Thymus (tissue), 11 donors: ENCODE data around the gene KCNF1. TPM values are rescaled to one million over a fixed set of nuclear protein-coding genes. Genes with fewer than 3 reads are reported as not detected.

ENCODE experiments used
- DNase-seq, 9 donors: peaks; one replicate each; pipeline ENCODE4 v3.0.0-alpha.2; 2013; ENCODE audit warnings: low spot score in 9 of 9, low read depth in 6 of 9, missing footprints in 1 of 9
- H3K27ac ChIP-seq, 2 donors: one replicate each; pipeline ENCODE4 v1.5.1; 2013; ENCODE audit warnings: control low read depth in 1 of 2, low read depth in 1 of 2, low read length in 1 of 2, mild to moderate bottlenecking in 1 of 2, moderate library complexity in 1 of 2
- H3K27me3 ChIP-seq, 2 donors: one replicate each; pipeline ENCODE4 v1.5.1; 2013; ENCODE audit warnings: low read length in 1 of 2; ENCODE audit not compliant: control insufficient read depth in 2 of 2, insufficient read depth in 1 of 2
- H3K36me3 ChIP-seq, 2 donors: one replicate each; pipeline ENCODE4 v1.5.1; 2013; ENCODE audit warnings: low read length in 1 of 2, mild to moderate bottlenecking in 1 of 2, moderate library complexity in 1 of 2; ENCODE audit not compliant: control insufficient read depth in 2 of 2, insufficient read depth in 2 of 2
- H3K4me1 ChIP-seq, 2 donors: one replicate each; pipeline ENCODE4 v1.5.1; 2013; ENCODE audit warnings: low read length in 2 of 2; ENCODE audit not compliant: control insufficient read depth in 2 of 2, insufficient read depth in 2 of 2
- H3K4me3 ChIP-seq, 2 donors: one replicate each; pipeline ENCODE4 v1.5.1; 2013; ENCODE audit warnings: low read length in 2 of 2, control low read depth in 1 of 2, mild to moderate bottlenecking in 1 of 2
- H3K9me3 ChIP-seq, 2 donors: one replicate each; pipeline ENCODE4 v1.5.1; 2013; ENCODE audit warnings: low read length in 1 of 2, mild to moderate bottlenecking in 1 of 2; ENCODE audit not compliant: control insufficient read depth in 2 of 2, insufficient read depth in 1 of 2
- WGBS: extraction: QIAGEN DNeasy Blood & Tissue Kit; methylation state at CpG from one replicate; pipeline ENCODE4 v1.1.7; 2013; 5-methylcytosine and 5-hydroxymethylcytosine counted together
- polyA plus RNA-seq: library from polyadenylated mRNA; stranded (reverse); fragments of 200-250 nt; gene quantifications from one replicate; pipeline ENCODE4 v1.2.3, GENCODE V29; 2013
- total RNA-seq: library from RNA; stranded (reverse); fragments of 120-200 nt; gene quantifications from one replicate; pipeline ENCODE4 v1.2.4, GENCODE V29; 2013
- donor health status: healthy.

Gene KCNF1
- total and polyA plus RNA-seq, 2 donors = 0.52 to 0.57 TPM

- no peak overlapping the region for H3K27ac ChIP-seq
- WGBS = 76% methylated on average over 4 of the region's 4 CpGs
These were observed 17.3 kb upstream of the KCNF1 start for GRCh38 chr2:10894264-10894935.

GRCh38 chr2:10895231-10895630 lies 16.5 kb upstream of the KCNF1 start:
- Histone ChIP-seq H3K27me3 (peaks cover 0 to 17% of the 10 kb centered on the region in 2 donors), H3K9me3 (no peaks in the 10 kb centered on the region), H3K36me3 (no peaks in the 10 kb centered on the region), H3K27ac (no peak overlapping the region), H3K4me1 (no peaks in the 10 kb centered on the region), H3K4me3 (no peak overlapping the region)
- 90% methylated on average over 2 of the region's 2 CpGs for WGBS
- DNase-seq = no peak

More at GRCh38 chr2:10894264-10894935, 17.3 kb upstream of the KCNF1 start:
- Histone ChIP-seq H3K4me1 (no peaks in the 10 kb centered on the region), H3K27me3 (peaks cover 0 to 20% of the 10 kb centered on the region in 2 donors), H3K4me3 (no peak overlapping the region), H3K36me3 (no peaks in the 10 kb centered on the region), H3K9me3 (no peaks in the 10 kb centered on the region)
- DNase-seq = no peak

- Histone ChIP-seq H3K36me3 (no peaks in the 10 kb centered on the region), H3K4me1 (no peaks in the 10 kb centered on the region), H3K4me3 (no peak overlapping the region), H3K9me3 (no peaks in the 10 kb centered on the region), H3K27me3 (peaks cover 0 to 9% of the 10 kb centered on the region in 2 donors), H3K27ac (no peak overlapping the region)
- WGBS = 84% methylated on average over 4 of the region's 4 CpGs
- no peak for DNase-seq
These were observed 13.8 kb upstream of the KCNF1 start for GRCh38 chr2:10897956-10898355.

- H3K36me3 ChIP-seq = no peaks in the 10 kb centered on the region
These were observed 11.3 kb upstream of the KCNF1 start for GRCh38 chr2:10900216-10901109.

GRCh38 chr2:10901160-10901939 lies 10.4 kb upstream of the KCNF1 start:
- Histone ChIP-seq H3K27me3 (peaks cover 0 to 3% of the 10 kb centered on the region in 2 donors), H3K36me3 (no peaks in the 10 kb centered on the region), H3K27ac (no peak overlapping the region), H3K4me1 (no peaks in the 10 kb centered on the region), H3K4me3 (no peak overlapping the region), H3K9me3 (no peaks in the 10 kb centered on the region)
- WGBS = 77% methylated on average over 12 of the region's 12 CpGs
- DNase-seq = no peak

More at GRCh38 chr2:10900216-10901109, 11.3 kb upstream of the KCNF1 start:
- no peak for DNase-seq
- no peak overlapping the region for H3K27ac ChIP-seq
- 97% methylated on average over 10 of the region's 10 CpGs for WGBS
- H3K4me1 ChIP-seq = no peaks in the 10 kb centered on the region
- no peaks in the 10 kb centered on the region for H3K9me3 ChIP-seq
- no peak overlapping the region for H3K4me3 ChIP-seq
- H3K27me3 ChIP-seq = peaks cover 0 to 5% of the 10 kb centered on the region in 2 donors

- 90% methylated on average over 1 of the region's 2 CpGs for WGBS
- Histone ChIP-seq H3K9me3 (peaks cover 0 to 8% of the 10 kb centered on the region in 2 donors), H3K36me3 (no peaks in the 10 kb centered on the region), H3K27me3 (peaks cover 0 to 3% of the 10 kb centered on the region in 2 donors), H3K4me3 (no peak overlapping the region), H3K4me1 (no peaks in the 10 kb centered on the region), H3K27ac (no peak overlapping the region)
- no peak for DNase-seq
These were observed 7.9 kb upstream of the KCNF1 start for GRCh38 chr2:10903861-10904210.

GRCh38 chr2:10904455-10904854 lies 7.3 kb upstream of the KCNF1 start:
- no peak for DNase-seq
- H3K4me3 ChIP-seq = no peak overlapping the region
- H3K27me3 ChIP-seq = peaks cover 0 to 8% of the 10 kb centered on the region in 2 donors
- H3K4me1 ChIP-seq = no peaks in the 10 kb centered on the region
- WGBS = 92% methylated on average over 6 of the region's 6 CpGs
- no peak overlapping the region for H3K27ac ChIP-seq
- H3K36me3 ChIP-seq = no peaks in the 10 kb centered on the region
- H3K9me3 ChIP-seq = peaks cover 0 to 8% of the 10 kb centered on the region in 2 donors

- Histone ChIP-seq H3K27me3 (peaks cover 5 to 16% of the 10 kb centered on the region in 2 donors), H3K9me3 (peaks cover 0 to 8% of the 10 kb centered on the region in 2 donors), H3K4me1 (no peaks in the 10 kb centered on the region), H3K4me3 (no peak overlapping the region), H3K36me3 (no peaks in the 10 kb centered on the region), H3K27ac (no peak overlapping the region)
- DNase-seq = no peak
- 94% methylated on average over 9 of the region's 9 CpGs for WGBS
These were observed 6.5 kb upstream of the KCNF1 start for GRCh38 chr2:10905006-10905861.
